ENCODE results near the gene DMXL2. TPM values are rescaled to one million over a fixed set of nuclear protein-coding genes. Genes with fewer than 3 reads are reported as not detected.
"Not testable (repeated sequence)": the region's sequence is repeated elsewhere in the genome, so short reads cannot be mapped to it uniquely, and the experiment has no call there.

DMXL2 gene, protein sequence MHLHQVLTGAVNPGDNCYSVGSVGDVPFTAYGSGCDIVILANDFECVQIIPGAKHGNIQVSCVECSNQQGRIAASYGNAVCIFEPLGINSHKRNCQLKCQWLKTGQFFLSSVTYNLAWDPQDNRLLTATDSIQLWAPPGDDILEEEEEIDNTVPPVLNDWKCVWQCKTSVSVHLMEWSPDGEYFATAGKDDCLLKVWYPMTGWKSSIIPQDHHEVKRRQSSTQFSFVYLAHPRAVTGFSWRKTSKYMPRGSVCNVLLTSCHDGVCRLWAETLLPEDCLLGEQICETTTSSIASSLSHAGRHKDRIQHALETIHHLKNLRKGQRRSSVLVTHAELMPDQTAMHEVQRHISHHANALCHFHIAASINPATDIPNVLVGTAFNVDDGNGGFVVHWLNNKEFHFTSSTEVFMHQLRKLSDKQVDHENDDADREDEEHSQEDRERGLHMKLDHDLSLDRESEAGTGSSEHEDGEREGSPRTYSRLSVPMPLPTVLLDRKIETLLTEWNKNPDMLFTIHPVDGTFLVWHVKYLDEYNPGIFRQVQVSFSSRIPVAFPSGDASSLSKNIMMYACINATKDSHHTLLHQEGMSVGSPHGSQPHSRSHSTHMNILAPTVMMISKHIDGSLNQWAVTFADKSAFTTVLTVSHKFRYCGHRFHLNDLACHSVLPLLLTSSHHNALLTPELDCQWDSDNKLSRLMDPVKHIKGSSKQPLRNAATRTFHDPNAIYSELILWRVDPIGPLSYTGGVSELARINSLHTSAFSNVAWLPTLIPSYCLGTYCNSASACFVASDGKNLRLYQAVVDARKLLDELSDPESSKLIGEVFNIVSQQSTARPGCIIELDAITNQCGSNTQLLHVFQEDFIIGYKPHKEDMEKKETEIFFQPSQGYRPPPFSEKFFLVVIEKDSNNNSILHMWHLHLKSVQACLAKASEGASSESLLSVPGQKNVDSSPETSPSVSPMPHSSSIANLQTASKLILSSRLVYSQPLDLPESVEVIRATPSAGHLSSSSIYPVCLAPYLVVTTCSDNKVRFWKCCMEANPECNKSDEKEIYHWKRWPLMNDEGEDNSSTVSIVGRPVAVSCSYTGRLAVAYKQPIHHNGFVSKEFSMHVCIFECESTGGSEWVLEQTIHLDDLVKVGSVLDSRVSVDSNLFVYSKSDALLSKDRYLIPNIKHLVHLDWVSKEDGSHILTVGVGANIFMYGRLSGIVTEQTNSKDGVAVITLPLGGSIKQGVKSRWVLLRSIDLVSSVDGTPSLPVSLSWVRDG (N-terminal part only)
- 1 to 10 TPM; 6.1 TPM for total RNA-seq

DNA sequence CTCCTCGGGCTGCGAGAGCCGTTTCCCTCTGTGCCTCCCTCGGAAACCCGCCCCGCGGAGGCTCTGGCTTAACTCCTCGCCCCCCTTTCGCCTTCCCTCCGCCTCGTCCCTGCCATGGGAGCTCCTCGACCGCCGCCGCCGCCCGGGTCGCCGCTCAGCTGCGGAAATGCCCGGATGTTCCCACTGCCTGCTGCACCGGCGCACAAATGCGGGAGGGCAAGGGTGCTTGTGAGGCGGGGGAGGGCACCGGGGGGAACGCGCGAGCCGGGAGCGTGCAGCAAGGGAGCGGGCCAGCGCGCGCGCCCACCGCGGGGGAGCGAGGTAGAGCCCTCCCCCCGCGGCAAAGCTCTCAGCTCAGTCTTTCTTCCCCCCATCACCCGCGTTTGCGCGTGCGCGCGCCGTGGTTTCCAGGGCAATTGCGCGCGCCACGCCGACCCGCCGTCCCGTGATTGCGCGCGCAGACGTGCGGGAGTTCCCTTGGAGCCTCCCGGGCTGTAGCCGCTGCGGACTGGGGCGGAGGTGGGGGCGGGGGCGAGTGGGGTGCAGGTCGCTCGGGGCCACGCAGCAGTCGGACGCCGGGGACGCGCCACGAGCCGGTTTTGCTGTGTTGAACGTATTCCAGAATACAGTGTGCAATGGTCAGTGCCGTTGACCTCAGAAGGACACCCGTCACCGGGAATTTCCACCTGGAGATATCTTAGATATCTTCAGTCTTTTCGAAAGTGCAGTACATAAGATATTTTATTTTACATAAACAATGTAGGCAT lies at the start of gene DMXL2:
Gene DMXL2, minus strand, starts transcription at position 168 of the 767 bp plus-strand sequence. CDS start 226 bp downstream, outside the sequence.
- peak within 1 kb of the TSS; percentile 85 for H3K4me3 Mint-ChIP-seq
- CTCF ChIA-PET = interaction anchor here (0.7 to 1.0 kb wide), 3 partner anchors 9 to 15 kb away, joined by 3 to 4 read pairs (median 3); no protein-coding TSS in a partner anchor
- DNase-seq = peak; percentile 74
- H3K9me3 Mint-ChIP-seq = no peaks in the 10 kb centered on the region
- peaks cover 34% of the 10 kb centered on the region for H3K27me3 Mint-ChIP-seq
- peaks cover 14% of the 10 kb centered on the region for H3K4me1 Mint-ChIP-seq
- POLR2A ChIA-PET = interaction anchor here (0.9 to 1.0 kb wide), 2 partner anchors 10 to 114 kb away, joined by 4 to 5 read pairs; partner anchors contain the start of gene LYSMD2
- no peaks in the 10 kb centered on the region for H3K36me3 Mint-ChIP-seq (ENCODE audit: low read depth)
- H3K27ac Mint-ChIP-seq = no peak within 1 kb of the TSS

DNA sequence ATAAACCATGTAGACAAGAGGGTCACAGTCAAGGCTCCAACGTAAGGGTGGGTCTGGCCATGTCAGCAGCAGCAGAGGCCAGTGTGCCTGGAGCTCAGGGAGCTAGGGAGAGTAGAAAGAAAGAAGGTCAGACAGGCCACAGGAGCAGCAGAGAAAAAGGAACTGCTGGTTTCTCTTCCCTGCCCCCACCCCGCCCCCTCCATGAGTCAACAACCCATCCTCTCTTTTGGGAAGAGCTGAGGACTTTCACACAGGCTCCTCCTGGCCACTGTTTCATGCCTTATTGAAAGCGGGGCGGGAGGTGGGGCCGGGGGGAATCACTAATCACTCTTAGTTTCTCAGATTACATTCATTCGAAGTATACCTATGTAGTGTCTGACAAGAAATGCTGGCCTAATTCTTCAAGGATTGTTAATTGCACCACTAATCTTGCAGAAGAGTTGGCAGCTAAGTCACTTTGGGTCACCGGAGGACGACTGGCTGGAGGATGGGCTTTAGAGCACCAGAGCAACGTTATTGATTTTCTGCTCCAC lies 49.6 kb upstream of the DMXL2 start:
- H3K27ac Mint-ChIP-seq = no peak overlapping the region
- no peaks in the 10 kb centered on the region for H3K4me1 Mint-ChIP-seq
- H3K36me3 Mint-ChIP-seq (ENCODE audit: low read depth) = no peaks in the 10 kb centered on the region
- no peaks in the 10 kb centered on the region for H3K9me3 Mint-ChIP-seq
- H3K4me3 Mint-ChIP-seq = no peak overlapping the region
- DNase-seq = no peak
- ChIA-PET POLR2A (no interaction called here), CTCF (interaction anchor here (1.0 kb wide), 1 partner anchor 104 kb away, joined by 3 read pairs; no protein-coding TSS in a partner anchor)
- H3K27me3 Mint-ChIP-seq = peaks cover 28% of the 10 kb centered on the region

DNA sequence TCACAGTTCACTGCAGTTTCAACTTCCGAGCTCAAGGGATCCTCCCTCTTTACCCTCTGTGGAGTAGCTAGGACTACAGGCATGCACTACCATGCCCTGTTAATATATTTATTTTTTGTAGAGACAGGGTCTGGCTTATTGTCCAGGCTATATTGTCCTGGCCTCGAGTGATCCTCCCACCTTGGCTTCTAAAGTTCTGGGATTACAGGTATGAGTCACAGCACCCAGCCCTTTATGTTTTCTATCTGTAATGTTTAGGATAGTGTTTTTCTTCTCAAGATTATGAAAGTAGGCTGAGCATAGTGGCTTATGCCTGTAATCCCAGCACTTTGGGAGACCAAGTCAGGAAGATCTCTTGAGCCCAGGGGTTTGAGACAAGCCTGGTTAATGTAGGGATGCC lies 46.8 kb upstream of the DMXL2 start:
- Mint-ChIP-seq H3K27ac (no peak overlapping the region), H3K4me1 (no peaks in the 10 kb centered on the region), H3K4me3 (no peak overlapping the region), H3K36me3 (ENCODE audit: low read depth) (no peaks in the 10 kb centered on the region), H3K27me3 (peaks cover 26% of the 10 kb centered on the region), H3K9me3 (no peaks in the 10 kb centered on the region)
- no peak for DNase-seq
- ChIA-PET CTCF (no interaction called here), POLR2A (no interaction called here)

DNA sequence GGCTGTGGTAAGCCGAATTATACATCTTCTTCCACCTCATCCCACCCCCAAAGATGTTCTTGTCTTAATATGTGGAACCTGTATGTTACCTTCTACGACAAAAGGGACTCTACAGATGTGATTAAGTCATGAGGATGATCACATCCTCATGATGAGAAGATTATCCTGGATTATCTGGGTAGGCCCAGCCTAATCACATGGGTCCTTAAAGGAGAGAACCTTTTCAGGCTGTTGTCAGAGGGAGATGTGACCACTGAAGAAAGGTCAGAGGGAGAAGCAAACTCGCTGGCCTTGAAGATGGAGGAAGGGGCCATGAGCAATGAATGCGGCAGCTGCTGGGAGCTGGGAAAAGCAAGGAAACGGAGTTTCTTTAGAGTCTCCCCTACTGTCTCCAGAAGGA lies 45.9 kb upstream of the DMXL2 start:
- H3K27me3 Mint-ChIP-seq = peaks cover 24% of the 10 kb centered on the region
- H3K36me3 Mint-ChIP-seq (ENCODE audit: low read depth) = no peaks in the 10 kb centered on the region
- H3K9me3 Mint-ChIP-seq = no peaks in the 10 kb centered on the region
- no peak for DNase-seq
- no peaks in the 10 kb centered on the region for H3K4me1 Mint-ChIP-seq
- no peak overlapping the region for H3K4me3 Mint-ChIP-seq
- POLR2A ChIA-PET = no interaction called here
- CTCF ChIA-PET = no interaction called here
- H3K27ac Mint-ChIP-seq = no peak overlapping the region

DNA sequence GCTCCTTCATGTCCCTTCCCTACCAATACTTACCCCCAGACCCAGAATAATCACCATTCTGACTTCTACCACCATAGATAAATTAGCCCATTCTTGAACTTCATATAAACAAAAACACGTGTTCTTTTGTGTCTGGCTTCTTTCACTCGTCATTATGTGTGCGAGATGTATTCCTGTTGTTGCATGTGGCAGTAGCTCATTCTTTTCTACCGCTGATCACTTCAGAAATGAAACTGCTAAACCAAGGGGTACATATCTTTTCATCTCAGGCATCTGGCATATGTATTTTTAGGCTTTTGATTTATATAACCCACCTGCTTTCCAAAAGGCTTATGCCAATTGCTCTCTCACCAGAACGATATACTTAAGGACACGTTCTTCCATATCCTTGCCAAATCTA lies 44.9 kb upstream of the DMXL2 start:
- DNase-seq = no peak
- Mint-ChIP-seq H3K27ac (no peak overlapping the region), H3K9me3 (no peaks in the 10 kb centered on the region), H3K27me3 (peaks cover 26% of the 10 kb centered on the region), H3K36me3 (ENCODE audit: low read depth) (no peaks in the 10 kb centered on the region), H3K4me1 (no peaks in the 10 kb centered on the region), H3K4me3 (no peak overlapping the region)
- ChIA-PET CTCF (no interaction called here), POLR2A (no interaction called here)

DNA sequence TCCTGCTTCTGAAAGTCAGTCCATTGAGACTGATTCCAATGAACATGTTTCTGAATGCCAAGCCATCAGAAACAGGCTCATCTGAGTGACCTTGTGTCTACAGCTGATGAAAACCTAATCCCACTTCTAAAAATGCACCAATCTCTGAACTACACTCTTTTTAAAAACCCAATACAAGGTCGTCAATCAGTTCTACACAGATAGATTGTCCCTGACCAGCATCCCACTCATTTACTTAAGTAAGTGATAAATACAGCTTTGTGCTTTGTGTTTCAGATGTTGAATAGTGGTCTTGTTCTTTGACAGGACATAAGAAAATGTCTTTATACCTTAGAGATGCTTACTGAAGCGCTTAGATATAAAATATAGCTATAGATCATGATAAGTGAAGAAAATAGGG lies 38.5 kb upstream of the DMXL2 start:
- POLR2A ChIA-PET = no interaction called here
- no peak overlapping the region for H3K27ac Mint-ChIP-seq
- no peaks in the 10 kb centered on the region for H3K4me1 Mint-ChIP-seq
- CTCF ChIA-PET = interaction anchor here (0.9 to 8.1 kb wide), 2 partner anchors 11 to 116 kb away, joined by 3 to 33 read pairs; no protein-coding TSS in a partner anchor
- H3K4me3 Mint-ChIP-seq = no peak overlapping the region
- H3K36me3 Mint-ChIP-seq (ENCODE audit: low read depth) = no peaks in the 10 kb centered on the region
- no peaks in the 10 kb centered on the region for H3K9me3 Mint-ChIP-seq
- H3K27me3 Mint-ChIP-seq = peaks cover 8% of the 10 kb centered on the region
- DNase-seq = no peak

DNA sequence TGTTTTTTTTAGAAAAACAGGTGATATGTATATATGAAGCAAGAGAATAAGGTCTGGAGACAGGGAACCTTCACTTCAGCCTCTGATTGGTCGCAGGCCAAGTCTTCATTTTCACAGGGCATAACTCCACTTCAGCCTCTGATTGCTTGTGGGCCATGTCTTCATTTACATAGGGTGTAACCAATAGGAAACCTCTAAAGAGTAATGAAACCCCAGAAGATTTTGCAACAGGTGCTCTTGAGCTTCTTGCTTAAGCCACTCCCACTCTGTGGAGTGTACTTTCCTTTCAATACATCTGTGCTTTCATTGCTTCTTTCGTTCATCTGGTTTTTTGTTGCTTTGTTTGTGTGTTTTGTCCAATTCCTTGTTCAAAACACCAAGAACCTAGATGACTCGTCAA lies 36.1 kb upstream of the DMXL2 start:
- Mint-ChIP-seq H3K4me1 (no peaks in the 10 kb centered on the region), H3K4me3 (no peak overlapping the region), H3K36me3 (ENCODE audit: low read depth) (no peaks in the 10 kb centered on the region), H3K27ac (no peak overlapping the region), H3K9me3 (no peaks in the 10 kb centered on the region), H3K27me3 (peaks cover 6% of the 10 kb centered on the region)
- no peak for DNase-seq
- ChIA-PET POLR2A (no interaction called here), CTCF (interaction anchor here (1.2 to 8.1 kb wide), 2 partner anchors 9 to 118 kb away, joined by 5 to 33 read pairs; no protein-coding TSS in a partner anchor)

DNA sequence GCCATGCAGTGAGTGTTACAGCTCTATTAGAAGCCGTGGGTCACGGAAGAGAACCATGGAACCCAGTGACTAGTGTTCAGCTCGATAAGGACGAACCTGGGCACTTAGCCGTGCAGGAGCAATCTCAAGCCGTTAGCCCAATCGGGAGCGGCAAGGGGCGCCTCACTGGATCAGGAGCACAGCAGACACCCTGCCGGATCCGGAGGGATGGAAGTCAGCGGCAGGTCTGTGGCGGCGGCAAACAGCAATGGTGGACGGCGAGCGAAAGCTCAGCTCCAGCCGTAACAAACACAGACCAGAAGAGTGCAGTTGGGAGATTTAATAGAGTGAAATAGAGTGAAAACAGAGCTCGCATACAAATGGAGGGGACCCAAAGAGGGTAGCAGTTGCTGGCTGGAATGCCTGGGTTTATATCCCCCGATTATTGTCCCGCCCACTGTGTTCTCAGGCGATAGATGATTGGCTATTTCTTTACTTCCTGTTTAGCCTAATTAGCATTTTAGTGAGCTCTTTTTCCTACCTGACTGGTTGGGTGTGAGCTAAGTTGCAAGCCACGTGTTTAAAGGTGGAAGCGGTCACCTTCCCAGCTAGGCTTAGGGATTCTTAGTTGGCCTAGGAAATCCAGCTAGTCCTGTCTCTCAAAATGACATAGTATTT lies 33.0 kb upstream of the DMXL2 start:
- H3K36me3 Mint-ChIP-seq (ENCODE audit: low read depth); H3K9me3 Mint-ChIP-seq; H3K27me3 Mint-ChIP-seq; DNase-seq; H3K4me3 Mint-ChIP-seq; POLR2A ChIA-PET; H3K4me1 Mint-ChIP-seq; H3K27ac Mint-ChIP-seq: not testable (repeated sequence)
- CTCF ChIA-PET = interaction anchor here (8.1 kb wide), 1 partner anchor 121 kb away, joined by 33 read pairs; no protein-coding TSS in a partner anchor

DNA sequence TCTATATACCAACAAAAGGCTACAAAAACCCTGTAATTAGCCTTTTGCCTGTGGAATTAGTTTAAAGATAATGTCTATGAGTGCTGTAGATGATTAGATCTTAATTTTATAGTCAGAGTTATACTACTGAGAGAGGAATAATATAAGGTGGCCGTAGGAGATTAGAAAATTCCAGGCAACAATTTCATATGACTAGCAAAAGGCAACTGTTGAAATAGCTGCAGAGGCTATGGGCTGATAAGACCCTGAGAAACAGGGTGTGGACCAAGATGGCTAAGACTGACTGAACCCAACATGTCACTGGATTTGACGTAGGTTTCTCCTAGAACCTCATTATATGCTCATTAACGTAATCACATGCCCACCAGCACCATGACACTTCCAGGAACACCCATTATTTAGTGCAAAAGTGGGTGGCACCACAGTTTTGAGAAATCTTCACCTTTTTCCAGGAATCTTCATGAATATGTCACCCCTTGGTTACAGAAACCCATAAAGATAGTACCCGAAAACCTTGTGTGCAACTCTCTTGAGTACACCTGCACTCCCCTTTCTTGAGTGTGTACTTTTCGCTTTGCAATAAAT lies 29.6 kb upstream of the DMXL2 start:
- H3K4me1 Mint-ChIP-seq = peaks cover 2% of the 10 kb centered on the region
- no peak overlapping the region for H3K4me3 Mint-ChIP-seq
- peaks cover 8% of the 10 kb centered on the region for H3K27me3 Mint-ChIP-seq
- ChIA-PET POLR2A (no interaction called here), CTCF (interaction anchor here (9.1 kb wide), 1 partner anchor 123 kb away, joined by 230 read pairs; no protein-coding TSS in a partner anchor)
- H3K27ac Mint-ChIP-seq = no peak overlapping the region
- no peak for DNase-seq
- H3K36me3 Mint-ChIP-seq (ENCODE audit: low read depth) = no peaks in the 10 kb centered on the region
- H3K9me3 Mint-ChIP-seq = no peaks in the 10 kb centered on the region

DNA sequence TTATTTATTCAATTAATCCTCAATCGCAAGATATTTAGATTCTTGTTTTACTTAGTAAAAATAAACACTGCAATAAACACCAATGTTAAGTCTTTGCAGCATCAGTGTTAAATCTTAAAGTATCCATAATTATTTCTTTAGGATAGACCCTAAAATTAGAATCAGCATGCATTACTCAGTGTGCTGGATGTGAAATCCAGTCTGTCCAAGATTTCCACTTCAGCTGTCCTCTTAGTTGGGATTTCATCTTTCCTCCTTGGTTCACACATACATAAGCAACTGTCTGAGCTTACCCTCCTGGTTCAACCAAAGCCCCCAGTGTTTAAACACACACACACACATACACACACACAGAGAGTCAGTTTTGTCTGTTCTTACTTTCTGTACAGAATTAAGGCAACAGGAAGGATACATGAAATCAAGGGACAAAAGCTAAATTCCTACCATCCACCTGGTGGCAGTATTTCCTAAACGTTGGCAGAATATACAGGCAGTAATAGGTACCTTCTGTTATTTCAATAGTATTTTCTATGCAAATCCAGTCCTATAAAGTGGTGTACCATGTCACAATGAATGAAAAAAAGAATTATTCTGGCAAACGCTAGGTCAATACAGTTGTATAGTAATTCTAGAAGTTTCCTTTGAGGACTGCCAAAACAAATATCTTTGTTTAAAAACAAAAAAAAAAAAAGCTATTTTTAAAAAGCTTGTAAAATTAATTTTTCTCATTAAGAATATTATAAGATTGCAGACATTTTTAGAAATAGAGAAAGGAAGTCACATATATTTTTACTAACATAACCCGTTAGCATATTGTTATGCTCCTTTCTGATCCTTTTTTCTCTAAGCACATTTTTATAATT lies 27.3 kb upstream of the DMXL2 start:
- peak; percentile 32 for DNase-seq
- no peak overlapping the region for H3K27ac Mint-ChIP-seq
- ChIA-PET POLR2A (interaction anchor here (1.6 kb wide), 1 partner anchor 126 kb away, joined by 13 read pairs; no protein-coding TSS in a partner anchor), CTCF (interaction anchor here (0.6 to 9.1 kb wide), 32 partner anchors 9 to 1425 kb away, joined by 3 to 230 read pairs (median 4); partner anchors contain the start of genes LEO1 and LYSMD2)
- H3K9me3 Mint-ChIP-seq = no peaks in the 10 kb centered on the region
- H3K27me3 Mint-ChIP-seq = peaks cover 8% of the 10 kb centered on the region
- no peak overlapping the region for H3K4me3 Mint-ChIP-seq
- no peaks in the 10 kb centered on the region for H3K36me3 Mint-ChIP-seq (ENCODE audit: low read depth)
- H3K4me1 Mint-ChIP-seq = peaks cover 4% of the 10 kb centered on the region

Data from activated CD4-positive, alpha-beta memory T cell treated with anti-CD3 and anti-CD28 coated beads, Interleukin-2, amount 10 ng/mL, durations not matched to agents 7 days and 5 days (primary cell).